Astrocyte (in vitro differentiated cells and primary cell): Measurements from ENCODE around the gene SEC23B.

Experiments
- CTCF ChIP-seq: IDR thresholded peaks from 2 replicates; pipeline ENCODE4 v1.5.1; 2011; ENCODE audit warnings: low read depth, mild to moderate bottlenecking, inconsistent platforms, low read length, moderate library complexity; ENCODE audit not compliant: insufficient read depth
- EZH2 ChIP-seq: IDR thresholded peaks from 2 replicates; pipeline ENCODE4 v1.6.1; 2012; ENCODE audit warnings: mild to moderate bottlenecking, low read length, inconsistent platforms; ENCODE audit not compliant: insufficient read depth

- TF ChIP-seq EZH2 (no peak), CTCF (no peak)
Measured at GRCh38 chr20:18529041-18529440, 21.3 kb downstream of the SEC23B start.
